Adrenal gland (tissue), 12 donors: Measurements from ENCODE around the gene SOS1. TPM values are rescaled to one million over a fixed set of nuclear protein-coding genes. Genes with fewer than 3 reads are reported as not detected.

Experiments used
- DNase-seq, 7 donors: peaks; one replicate each; pipeline ENCODE4 v3.0.0-alpha.2; 2019 to 2020
- H3K27ac ChIP-seq, 5 donors: fragments of 200-600 bp; sonication (generic) in 4 of 5; 1 replicate in 3 of 5; 2 replicates in 2 of 5; pipeline versions ENCODE4 v1.5.1 to v1.8.0; 2016 to 2020; ENCODE audit warnings: mild to moderate bottlenecking in 1 of 5
- H3K27me3 ChIP-seq: fragments of 200-600 bp; 2 replicates; pipeline ENCODE4 v1.8.0; 2021
- H3K36me3 ChIP-seq, 2 donors: fragments of 200-600 bp; replicated peaks in 1 of 2; 1 replicate in 1 of 2; 2 replicates in 1 of 2; pipeline versions ENCODE4 v1.5.1 to v1.8.0; 2018 to 2022
- H3K4me1 ChIP-seq, 2 donors: fragments of 200-600 bp; replicated peaks in 1 of 2; 1 replicate in 1 of 2; 2 replicates in 1 of 2; pipeline versions ENCODE4 v1.5.1 to v1.8.0; 2018 to 2021
- H3K4me3 ChIP-seq, 4 donors: fragments of 200-600 bp; sonication (generic) in 3 of 4; one replicate each; pipeline ENCODE4 v1.5.1; 2016 to 2018
- H3K9me3 ChIP-seq, 3 donors: fragments of 200-600 bp; sonication (generic) in 1 of 3; replicated peaks in 1 of 3; 1 replicate in 2 of 3; 2 replicates in 1 of 3; pipeline versions ENCODE4 v1.5.1 to v1.8.0; 2016 to 2021
- CTCF ChIP-seq, 6 experiments: fragments of 450-650 bp in 4 of 6; fragments of 200-600 bp in 2 of 6; sonication (generic) in 1 of 6; IDR thresholded peaks; 1 replicate in 5 of 6; 2 replicates in 1 of 6; pipeline versions ENCODE4 v1.5.1 to v1.8.0; 2016 to 2021; ENCODE audit warnings: antibody characterized with exemption in 6 of 6, mild to moderate bottlenecking in 2 of 6, moderate library complexity in 1 of 6
- POLR2A ChIP-seq, 2 donors: fragments of 450-650 bp; IDR thresholded peaks; one replicate each; pipeline ENCODE4 v1.6.1; 2017; ENCODE audit warnings: antibody characterized with exemption in 2 of 2, mild to moderate bottlenecking in 2 of 2, moderate library complexity in 1 of 2
- WGBS, 4 donors: extraction: QIAGEN DNeasy Blood & Tissue Kit in 2 of 4; methylation state at CpG; one replicate each; pipeline versions ENCODE4 v1.1.5 to v1.1.7; 2013 to 2017; 5-methylcytosine and 5-hydroxymethylcytosine counted together
- intact Hi-C, 2 donors: fragments of 100-400 bp; cut with DNase I; formaldehyde crosslinking; loops; one replicate each; pipeline versions ENCODE4 v1.14.1 to v1.15.0; 2022 to 2023
- polyA plus RNA-seq, 3 donors: library from polyadenylated mRNA; stranded (reverse); fragments of 200-250 nt in 2 of 3; fragments of 350-450 nt in 1 of 3; fragmentation: Illumina TruSeq in 1 of 3; extraction: RNeasy Lipid Tissue Mini Kit (QIAGEN cat#74804) in 1 of 3; gene quantifications; one replicate each; pipeline ENCODE4 v1.2.3, GENCODE V29; 2013 to 2014
- small RNA-seq, 2 donors: library from RNA; depleted of rRNA; stranded (forward); fragments of <200 nt; gene quantifications; one replicate each; pipeline ENCODE3, GENCODE V24; 2016
- total RNA-seq, 9 donors: library from RNA; depleted of rRNA in 4 of 9; stranded (reverse); fragments of >200 nt in 4 of 9; fragments of 120-200 nt in 1 of 9; fragmentation: NEBNext Ultra II Directional in 1 of 9; extraction: Animal tissue kit (Norgen Biotek cat#: 25700) in 1 of 9; gene quantifications; one replicate each; pipeline versions ENCODE4 v1.1.0 to v1.2.4, GENCODE V29; 2013 to 2023
- donor health status: healthy with polysubstance abuse.
- donor health status: Bipolar disorder and iron deficiency.
- donor health status: DM: yes; HTN: yes; CAD: no.
- donor health status: DM: no; HTN: no; CAD: no.
- donor health status: DM: no; HTN: no; CAD: no.
- donor health status: DM: yes; HTN: yes; CAD: no.

Gene SOS1
- total and polyA plus RNA-seq, 12 donors, result 6.4 to 42.0 (median 26.5) TPM

GRCh38 chr2:38935568-38936172, 185.2 kb downstream of the SOS1 start:
- peaks cover 0 to 3% of the 10 kb centered on the region in 2 donors for H3K4me1 ChIP-seq
- no peaks in the 10 kb centered on the region for H3K36me3 ChIP-seq
- H3K27me3 ChIP-seq, result no peaks in the 10 kb centered on the region
- no peak for DNase-seq
- H3K27ac ChIP-seq, result peak overlapping the region in 1 of 5 donors; percentile 17
- 63 to 71% (median 69%) methylated on average over 4 of the region's 4 CpGs for WGBS, 4 donors
- no peak for TF ChIP-seq POLR2A (IDR thresholded peaks at IDR 0.05)
- no peak for TF ChIP-seq CTCF (IDR thresholded peaks at IDR 0.05)
- no peak overlapping the region for H3K4me3 ChIP-seq
- intact Hi-C loops, result no loop called here
- H3K9me3 ChIP-seq, result no peaks in the 10 kb centered on the region

- Histone ChIP-seq H3K4me3 (no peak overlapping the region), H3K9me3 (no peaks in the 10 kb centered on the region), H3K27me3 (no peaks in the 10 kb centered on the region), H3K27ac (no peak overlapping the region), H3K4me1 (peaks cover 0 to 3% of the 10 kb centered on the region in 2 donors), H3K36me3 (peaks cover 0 to 3% of the 10 kb centered on the region in 2 donors)
- DNase-seq, result no peak
- TF ChIP-seq POLR2A (IDR thresholded peaks at IDR 0.05) (no peak), CTCF (IDR thresholded peaks at IDR 0.05) (no peak)
- intact Hi-C loops, result no loop called here
- 58 to 78% (median 67%) methylated on average over 5 of the region's 5 CpGs for WGBS, 4 donors
Observed at GRCh38 chr2:38934742-38935141, 186.1 kb downstream of the SOS1 start.

GRCh38 chr2:38933653-38934052, 187.2 kb downstream of the SOS1 start:
- H3K4me3 ChIP-seq, result no peak overlapping the region
- H3K27me3 ChIP-seq, result no peaks in the 10 kb centered on the region
- H3K9me3 ChIP-seq, result no peaks in the 10 kb centered on the region
- 71 to 93% (median 87%) methylated on average over 3 of the region's 3 CpGs for WGBS, 4 donors
- no peak overlapping the region for H3K27ac ChIP-seq
- peaks cover 0 to 3% of the 10 kb centered on the region in 2 donors for H3K4me1 ChIP-seq
- DNase-seq, result no peak
- peaks cover 0 to 3% of the 10 kb centered on the region in 2 donors for H3K36me3 ChIP-seq
- TF ChIP-seq POLR2A (IDR thresholded peaks at IDR 0.05) (no peak), CTCF (IDR thresholded peaks at IDR 0.05) (no peak)
- intact Hi-C loops, result no loop called here

- intact Hi-C loops, result no loop called here
- no peak for TF ChIP-seq CTCF (IDR thresholded peaks at IDR 0.05)
- no peak for TF ChIP-seq POLR2A (IDR thresholded peaks at IDR 0.05)
- no peaks in the 10 kb centered on the region for H3K27me3 ChIP-seq
- H3K27ac ChIP-seq, result no peak overlapping the region
- 68 to 91% (median 68%) methylated on average over 1 of the region's 1 CpG for WGBS, 4 donors
- no peak for DNase-seq
- no peak overlapping the region for H3K4me3 ChIP-seq
- H3K4me1 ChIP-seq, result peaks cover 0 to 3% of the 10 kb centered on the region in 2 donors
- peaks cover 0 to 3% of the 10 kb centered on the region in 2 donors for H3K36me3 ChIP-seq
- no peaks in the 10 kb centered on the region for H3K9me3 ChIP-seq
Observed at GRCh38 chr2:38932586-38932985, 188.3 kb downstream of the SOS1 start.

Small RNA genes within 50 kb of the gene (small RNA-seq; reads per million reads assigned to genes)
- gene HSPE1P13 (0 reads per million in 2 donors), gene RF00019 (0 reads per million in 2 donors), gene RN7SL96P (0 reads per million in 2 donors), gene RNU6-198P (0 reads per million in 2 donors)

Other genes with a start within 250 kb of the SOS1 start
- 10 to 100 TPM in 7 of 9 donors, 1 to 10 TPM in 2; 9.4 to 30.5 (median 17.1) TPM for gene DHX57, start 245.1 kb downstream of the SOS1 start, total RNA-seq
- 10 to 100 TPM; 16.9 to 26.1 (median 19.0) TPM for gene DHX57, start 245.1 kb downstream of the SOS1 start, polyA plus RNA-seq
- gene MORN2, start 245.1 kb downstream of the SOS1 start, total RNA-seq, result 10 to 100 TPM; 17.0 to 35.9 (median 22.0) TPM
- 10 to 100 TPM; 34.1 to 74.1 (median 55.0) TPM for gene MORN2, start 245.1 kb downstream of the SOS1 start, polyA plus RNA-seq
- 1 to 10 TPM in 6 of 9 donors, under 1 TPM in 3; 0.49 to 8.3 (median 1.7) TPM for gene ARHGEF33, start 231.2 kb downstream of the SOS1 start, total RNA-seq
- gene ARHGEF33, start 231.2 kb downstream of the SOS1 start, polyA plus RNA-seq, result 1 to 10 TPM; 1.5 to 2.1 (median 2.1) TPM
- gene CDKL4, start 122.9 kb upstream of the SOS1 start, total RNA-seq, result 1 to 10 TPM; 1.3 to 3.9 (median 1.9) TPM
- gene CDKL4, start 122.9 kb upstream of the SOS1 start, polyA plus RNA-seq, result under 1 TPM; 0.16 to 0.72 (median 0.57) TPM